H9 (cell line): ENCODE data around the gene CLDN22. TPM values are rescaled to one million over a fixed set of nuclear protein-coding genes. Genes with fewer than 3 reads are reported as not detected.

Experiments used
- DNase-seq: peaks from one replicate; pipeline ENCODE4 v3.0.0-alpha.2; 2017
- H2AFZ ChIP-seq: one replicate; pipeline ENCODE4 v1.6.1; 2013; ENCODE audit warnings: mild to moderate bottlenecking, low read length, control low read depth, moderate library complexity
- H2AK5ac ChIP-seq: 2 replicates; pipeline ENCODE4 v1.6.1; 2013; ENCODE audit warnings: low read length, control low read depth, mixed read lengths; ENCODE audit not compliant: insufficient read length
- H2BK120ac ChIP-seq: one replicate; pipeline ENCODE4 v1.6.1; 2013; ENCODE audit warnings: low read depth, mild to moderate bottlenecking, low read length, control low read depth, inconsistent platforms; ENCODE audit not compliant: poor library complexity, severe bottlenecking
- H2BK12ac ChIP-seq: 2 replicates; pipeline ENCODE4 v1.6.1; 2013; ENCODE audit warnings: low read length, control low read depth, mixed read lengths, low read depth; ENCODE audit not compliant: insufficient read length
- H2BK15ac ChIP-seq: 2 replicates; pipeline ENCODE4 v1.6.1; 2013; ENCODE audit warnings: low read depth, low read length, control low read depth
- H2BK20ac ChIP-seq: one replicate; pipeline ENCODE4 v1.6.1; 2013; ENCODE audit warnings: low read depth, mild to moderate bottlenecking, low read length, control low read depth, inconsistent platforms; ENCODE audit not compliant: poor library complexity, severe bottlenecking
- H2BK5ac ChIP-seq: 2 replicates; pipeline ENCODE4 v1.6.1; 2013; ENCODE audit warnings: low read length, control low read depth, mixed read lengths; ENCODE audit not compliant: insufficient read length
- H3K14ac ChIP-seq: 2 replicates; pipeline ENCODE4 v1.6.1; 2013; ENCODE audit warnings: low read length, control low read depth; ENCODE audit not compliant: insufficient read depth
- H3K18ac ChIP-seq: 2 replicates; pipeline ENCODE4 v1.6.1; 2013; ENCODE audit warnings: low read depth, mild to moderate bottlenecking, mixed read lengths, low read length, control low read depth; ENCODE audit not compliant: insufficient read length
- H3K23ac ChIP-seq: 2 replicates; pipeline ENCODE4 v1.6.1; 2013; ENCODE audit warnings: low read length, control low read depth, mixed read lengths, low read depth; ENCODE audit not compliant: insufficient read length
- H3K23me2 ChIP-seq: 2 replicates; pipeline ENCODE4 v1.6.1; 2013; ENCODE audit warnings: low read depth, mild to moderate bottlenecking, mixed read lengths, low read length, control low read depth; ENCODE audit not compliant: insufficient read length, poor library complexity, severe bottlenecking
- H3K27ac ChIP-seq: 2 replicates; pipeline ENCODE4 v1.5.1; 2013; ENCODE audit warnings: low read length, control low read depth, mixed read lengths, low read depth; ENCODE audit not compliant: insufficient read length
- H3K27me3 ChIP-seq: 2 replicates; pipeline ENCODE4 v1.6.1; 2013; ENCODE audit warnings: low read length, control low read depth, inconsistent platforms; ENCODE audit not compliant: insufficient read depth
- H3K4ac ChIP-seq: 2 replicates; pipeline ENCODE4 v1.6.1; 2013; ENCODE audit warnings: low read depth, mild to moderate bottlenecking, control low read depth, inconsistent platforms, low read length, moderate library complexity
- H3K4me1 ChIP-seq: 2 replicates; pipeline ENCODE4 v1.6.1; 2013; ENCODE audit warnings: low read length, control low read depth, inconsistent platforms; ENCODE audit not compliant: insufficient read depth
- H3K4me2 ChIP-seq: 2 replicates; pipeline ENCODE4 v1.6.1; 2013; ENCODE audit warnings: low read length, control low read depth, mixed read lengths; ENCODE audit not compliant: insufficient read length, insufficient read depth
- H3K56ac ChIP-seq: 2 replicates; pipeline ENCODE4 v1.6.1; 2013; ENCODE audit warnings: low read depth, mild to moderate bottlenecking, mixed read lengths, low read length, control low read depth; ENCODE audit not compliant: insufficient read length
- H3K79me1 ChIP-seq: 2 replicates; pipeline ENCODE4 v1.6.1; 2013; ENCODE audit warnings: low read depth, mild to moderate bottlenecking, moderate library complexity, low read length, control low read depth, inconsistent platforms; ENCODE audit not compliant: insufficient read depth, poor library complexity, severe bottlenecking
- H3K79me2 ChIP-seq: 2 replicates; pipeline ENCODE4 v1.6.1; 2013; ENCODE audit warnings: low read length, control low read depth, inconsistent platforms; ENCODE audit not compliant: insufficient read depth
- H3K9ac ChIP-seq: 2 replicates; pipeline ENCODE4 v1.6.1; 2013; ENCODE audit warnings: low read length, control low read depth, mixed read lengths; ENCODE audit not compliant: insufficient read length; ENCODE audit errors: extremely low read depth
- H3K9me3 ChIP-seq: one replicate; pipeline ENCODE4 v1.6.1; 2013; ENCODE audit warnings: low read depth, low read length, inconsistent platforms; ENCODE audit not compliant: control insufficient read depth
- H3T11ph ChIP-seq: one replicate; pipeline ENCODE4 v1.6.1; 2013; ENCODE audit warnings: mild to moderate bottlenecking, low read length, control low read depth, inconsistent platforms
- H4K20me1 ChIP-seq: one replicate; pipeline ENCODE4 v1.6.1; 2013; ENCODE audit not compliant: control insufficient read depth, insufficient read length, insufficient read depth
- H4K5ac ChIP-seq: 2 replicates; pipeline ENCODE4 v1.6.1; 2013; ENCODE audit warnings: low read depth, mild to moderate bottlenecking, mixed read lengths, low read length, control low read depth; ENCODE audit not compliant: insufficient read length
- H4K8ac ChIP-seq: replicated peaks from 2 replicates; pipeline ENCODE4 v1.6.1; 2013; ENCODE audit warnings: low read length, control low read depth, mixed read lengths, low read depth; ENCODE audit not compliant: insufficient read length
- H4K91ac ChIP-seq: 2 replicates; pipeline ENCODE4 v1.6.1; 2013; ENCODE audit warnings: low read depth, mild to moderate bottlenecking, moderate library complexity, mixed read lengths, low read length, control low read depth; ENCODE audit not compliant: insufficient read length
- H3K27ac Mint-ChIP-seq, 3 experiments: 2 replicates in 2 of 3; 3 replicates in 1 of 3; pipeline ENCODE4 v1.8.0; 2020 to 2021; ENCODE audit warnings: mixed read lengths in 3 of 3, mild to moderate bottlenecking in 1 of 3, moderate library complexity in 1 of 3
- H3K27me3 Mint-ChIP-seq: 2 replicates; pipeline ENCODE4 v1.8.0; 2021; ENCODE audit warnings: low read depth, mild to moderate bottlenecking, moderate library complexity, mixed read lengths
- H3K36me3 Mint-ChIP-seq, 3 experiments: 2 replicates in 2 of 3; 3 replicates in 1 of 3; pipeline ENCODE4 v1.8.0; 2020 to 2021; ENCODE audit warnings: low read depth in 3 of 3, mixed read lengths in 3 of 3; ENCODE audit not compliant: insufficient read depth in 1 of 3
- H3K4me1 Mint-ChIP-seq, 2 experiments: 2 replicates each; pipeline ENCODE4 v1.8.0; 2020; ENCODE audit warnings: mixed read lengths in 2 of 2
- H3K4me3 Mint-ChIP-seq, 2 experiments: 2 replicates in 1 of 2; 3 replicates in 1 of 2; pipeline ENCODE4 v1.8.0; 2020 to 2021; ENCODE audit warnings: mild to moderate bottlenecking in 2 of 2, mixed read lengths in 2 of 2, moderate library complexity in 1 of 2
- H3K9me3 Mint-ChIP-seq, 2 experiments: 2 replicates in 1 of 2; 3 replicates in 1 of 2; pipeline ENCODE4 v1.8.0; 2020; ENCODE audit warnings: mild to moderate bottlenecking in 2 of 2, mixed read lengths in 2 of 2, moderate library complexity in 1 of 2
- CTCF ChIP-seq: fragments of 200-600 bp; sonication (generic); conservative IDR thresholded peaks from 3 replicates; pipeline ENCODE4 v1.8.0; 2021; ENCODE audit warnings: antibody characterized with exemption, mild to moderate bottlenecking
- WGBS: extraction: QIAGEN DNeasy Blood & Tissue Kit; methylation state at CpG from one replicate; pipeline ENCODE4 v1.1.7; 2013; ENCODE audit warnings: missing lambda C conversion rate, low lambda C conversion rate, mixed read lengths; ENCODE audit not compliant: insufficient read length; ENCODE audit errors: extremely low coverage; 5-methylcytosine and 5-hydroxymethylcytosine counted together
- total RNA-seq: library from RNA; stranded (reverse); gene quantifications from 2 replicates; pipeline ENCODE4 v1.2.1, GENCODE V29; 2021

The CLDN22 gene
- total RNA-seq, 1 experiment from 2014 or later: not detected

GRCh38 chr4:183314806-183315205 is 5.3 kb downstream of the CLDN22 start:
- H4K8ac ChIP-seq: no peak overlapping the region
- no CpG with 5 or more reads among the region's 9 CpGs for WGBS
- H3K4me1 ChIP-seq: no peaks in the 10 kb centered on the region
- no peak overlapping the region for H4K5ac ChIP-seq
- Mint-ChIP-seq H3K9me3 (no peaks in the 10 kb centered on the region), H3K27ac (peak overlapping the region in 2 of 3 experiments; percentile 31 to 71; a peak in 4 of 7 replicates), H3K36me3 (peaks cover 22 to 70% (median 51%) of the 10 kb centered on the region in 3 experiments), H3K4me3 (no peak overlapping the region), H3K4me1 (no peaks in the 10 kb centered on the region), H3K27me3 (no peaks in the 10 kb centered on the region)
- no peak overlapping the region for H3K18ac ChIP-seq
- H3K79me2 ChIP-seq: no peaks in the 10 kb centered on the region; the same call in 1 of the 2 replicates
- no peak overlapping the region for H3K4me2 ChIP-seq
- H3K56ac ChIP-seq: no peak overlapping the region
- no peak overlapping the region for H3K27ac ChIP-seq
- H3T11ph ChIP-seq: no peak overlapping the region
- no peaks in the 10 kb centered on the region for H3K79me1 ChIP-seq
- no peak overlapping the region for H2BK15ac ChIP-seq
- no peaks in the 10 kb centered on the region for H3K9me3 ChIP-seq
- no peak overlapping the region for H3K4ac ChIP-seq
- H3K14ac ChIP-seq: no peak overlapping the region
- no peak overlapping the region for H2BK5ac ChIP-seq
- no peak overlapping the region for H2AFZ ChIP-seq
- H2BK12ac ChIP-seq: no peak overlapping the region
- no peaks in the 10 kb centered on the region for H3K27me3 ChIP-seq
- no peak for TF ChIP-seq CTCF
- H4K91ac ChIP-seq: no peak overlapping the region
- no peak overlapping the region for H2BK20ac ChIP-seq
- DNase-seq: no peak
- no peak overlapping the region for H2BK120ac ChIP-seq
- H3K9ac ChIP-seq: no peak overlapping the region
- H2AK5ac ChIP-seq: no peak overlapping the region
- no peaks in the 10 kb centered on the region for H3K23me2 ChIP-seq
- H3K23ac ChIP-seq: no peak overlapping the region
- H4K20me1 ChIP-seq: no peaks in the 10 kb centered on the region
